Endothelial cell of umbilical vein (primary cell): Measurements from ENCODE around the gene ABCA7. TPM values are rescaled to one million over a fixed set of nuclear protein-coding genes. Genes with fewer than 3 reads are reported as not detected.

Experiments used
- BruUV-seq: library from RNA; stranded (reverse); fragments of 400-500 nt; replicated peaks from 2 replicates; lab custom pipeline; 2021; lab: Mats Ljungman, UMichigan
- CTCF ChIA-PET: fragments of 300-600, 350-600 bp; sonication (Branson Sonifier 250); formaldehyde crosslinking; loops from one replicate; lab custom pipeline; 2021; ENCODE audit warnings: antibody characterized with exemption, inconsistent platforms; lab: Charles Lee
- POLR2A ChIA-PET: fragments of 300-600, 350-600 bp; sonication (Branson Sonifier 250); formaldehyde crosslinking; loops from one replicate; lab custom pipeline; 2021; ENCODE audit warnings: antibody characterized with exemption, inconsistent platforms; lab: Charles Lee
- DNase-seq: peaks from one replicate; pipeline ENCODE4 v3.0.0-alpha.2; 2011; ENCODE audit warnings: low read depth, low spot score
- FAIRE-seq: peaks from 2 replicates; lab custom pipeline; 2011; peaks lifted over from hg19 to GRCh38; lab: Jason Lieb, UNC
- H2AFZ ChIP-seq: 2 replicates; pipeline ENCODE4 v1.6.0; 2012; ENCODE audit warnings: low read depth, low read length, control low read depth, inconsistent platforms
- H3K27ac ChIP-seq: 2 replicates; pipeline ENCODE4 v1.5.1; 2011; ENCODE audit warnings: low read depth, mild to moderate bottlenecking, control low read depth, low read length, moderate library complexity; ENCODE audit not compliant: insufficient read depth
- H3K27me3 ChIP-seq, 2 experiments: 2 replicates each; pipeline versions ENCODE4 v1.6.0 to v1.6.1; 2011; ENCODE audit warnings: low read length in 2 of 2, mixed read lengths in 1 of 2; ENCODE audit not compliant: control insufficient read depth in 2 of 2, insufficient read depth in 2 of 2
- H3K36me3 ChIP-seq, 2 experiments: 2 replicates in 1 of 2; 3 replicates in 1 of 2; pipeline ENCODE4 v1.5.1; 2011; ENCODE audit warnings: low read length in 2 of 2, mild to moderate bottlenecking in 1 of 2, moderate library complexity in 1 of 2; ENCODE audit not compliant: control insufficient read depth in 2 of 2, insufficient read depth in 2 of 2; ENCODE audit errors: extremely low read depth in 1 of 2
- H3K4me1 ChIP-seq: 3 replicates; pipeline ENCODE4 v1.5.1; 2011; ENCODE audit warnings: mild to moderate bottlenecking, low read length; ENCODE audit not compliant: control insufficient read depth, insufficient read depth; ENCODE audit errors: extremely low read depth
- H3K4me2 ChIP-seq: 2 replicates; pipeline ENCODE4 v1.6.1; 2011; ENCODE audit warnings: low read length, control low read depth, mixed read lengths; ENCODE audit not compliant: insufficient read depth
- H3K4me3 ChIP-seq, 3 experiments: fragments of 200-600 bp in 1 of 3; sonication (generic), shearing (Covaris generic) in 1 of 3; replicated peaks in 1 of 3; 2 replicates each; pipeline ENCODE4 v1.5.1; 2011 to 2016; ENCODE audit warnings: control low read depth in 3 of 3, low read length in 3 of 3, mild to moderate bottlenecking in 2 of 3, inconsistent platforms in 1 of 3, low read depth in 1 of 3, moderate library complexity in 1 of 3; ENCODE audit not compliant: insufficient read depth in 1 of 3
- H3K79me2 ChIP-seq: 2 replicates; pipeline ENCODE4 v1.6.0; 2012; ENCODE audit warnings: low read length, inconsistent platforms; ENCODE audit not compliant: control insufficient read depth, insufficient read depth
- H3K9ac ChIP-seq: replicated peaks from 2 replicates; pipeline ENCODE3; 2011; ENCODE audit warnings: low read length, control low read depth; ENCODE audit not compliant: insufficient read depth; ENCODE audit errors: extremely low read depth
- H3K9me1 ChIP-seq: replicated peaks from 3 replicates; pipeline ENCODE4 v1.6.0; 2011; ENCODE audit warnings: mild to moderate bottlenecking, low read length; ENCODE audit not compliant: control insufficient read depth, insufficient read depth; ENCODE audit errors: extremely low read depth
- H3K9me3 ChIP-seq: replicated peaks from 2 replicates; pipeline ENCODE4 v1.5.1; 2012; ENCODE audit warnings: low read length, inconsistent platforms; ENCODE audit not compliant: control insufficient read depth, insufficient read depth
- H4K20me1 ChIP-seq: replicated peaks from 2 replicates; pipeline ENCODE3; 2011; ENCODE audit warnings: mild to moderate bottlenecking, low read length; ENCODE audit not compliant: control insufficient read depth, insufficient read depth; ENCODE audit errors: extremely low read depth
- EZH2 ChIP-seq: IDR thresholded peaks from 2 replicates; pipeline ENCODE4 v1.6.1; 2012; ENCODE audit warnings: borderline replicate concordance, low read depth, mild to moderate bottlenecking, moderate library complexity, low read length, inconsistent platforms; ENCODE audit not compliant: severe bottlenecking
- FOS ChIP-seq: IDR thresholded peaks from 2 replicates; pipeline ENCODE4 v1.6.1; 2011; ENCODE audit warnings: mild to moderate bottlenecking, low read length, moderate library complexity, borderline replicate concordance; ENCODE audit not compliant: insufficient read depth
- GATA2 ChIP-seq: IDR thresholded peaks from 2 replicates; pipeline ENCODE4 v1.7.0; 2011; ENCODE audit warnings: low read depth, mild to moderate bottlenecking, moderate library complexity, mixed read lengths, low read length; ENCODE audit not compliant: insufficient read length, insufficient read depth
- JUN ChIP-seq: IDR thresholded peaks from 2 replicates; pipeline ENCODE4 v1.6.1; 2011; ENCODE audit warnings: borderline replicate concordance, low read depth; ENCODE audit not compliant: insufficient read length, insufficient read depth
- MYC ChIP-seq: IDR thresholded peaks from one replicate; pipeline ENCODE4 v1.6.1; 2011; ENCODE audit warnings: mild to moderate bottlenecking, low read depth, low read length
- POLR2A ChIP-seq: IDR thresholded peaks from 2 replicates; pipeline ENCODE4 v1.6.1; 2012; ENCODE audit warnings: low read depth, mild to moderate bottlenecking, control low read depth, low read length
- POLR2AphosphoS5 ChIP-seq: IDR thresholded peaks from 2 replicates; pipeline ENCODE4 v1.6.1; 2012; ENCODE audit warnings: low read depth, mild to moderate bottlenecking, control low read depth, low read length, moderate library complexity; ENCODE audit not compliant: insufficient read depth
- dilution Hi-C: fragments of 300-500 bp; cut with MboI; formaldehyde crosslinking; loops from one replicate; pipeline ENCODE4 v1.15.0; 2019; ENCODE audit warnings: low sequenced_read_pairs; ENCODE audit not compliant: extremely low pct_ligation_motif_present
- intact Hi-C: fragments of 100-400 bp; cut with micrococcal nuclease; formaldehyde crosslinking; loops from one replicate; pipeline ENCODE4 v1.10.0; 2022
- polyA plus RNA-seq, 4 experiments: library from polyadenylated mRNA; depleted of rRNA in 3 of 4; stranded (reverse) in 3 of 4; unstranded in 1 of 4; fragments of >200 nt; gene quantifications; 2 replicates each; pipeline versions ENCODE4 v1.2.1 to v1.2.3, GENCODE V29; 2011 to 2012; ENCODE audit warnings: missing spikeins in 1 of 4
- total RNA-seq: library from RNA; stranded (reverse); gene quantifications from 2 replicates; pipeline ENCODE4 v1.2.3, GENCODE V29; 2021
- TF ChIP-seq, protein P1 (sequence below), 2 donors: IDR thresholded peaks; 1 replicate in 1 of 2; 2 replicates in 1 of 2; pipeline ENCODE4 v1.5.1; 2011; ENCODE audit warnings: low read length in 2 of 2, mild to moderate bottlenecking in 2 of 2, moderate library complexity in 2 of 2, control low read depth in 1 of 2, inconsistent platforms in 1 of 2, low read depth in 1 of 2; ENCODE audit not compliant: insufficient read depth in 1 of 2; ENCODE audit errors: extremely low read depth in 1 of 2
- TF ChIP-seq, protein P2 (sequence below): IDR thresholded peaks from 2 replicates; pipeline ENCODE4 v1.6.1; 2011; ENCODE audit not compliant: insufficient read depth, insufficient read length

The ABCA7 gene
- total and polyA plus RNA-seq, 2 donors (not counting 3 experiments of a cell fraction or from before 2014, with no cell fraction given), result 5.7 to 9.8 TPM

DNA sequence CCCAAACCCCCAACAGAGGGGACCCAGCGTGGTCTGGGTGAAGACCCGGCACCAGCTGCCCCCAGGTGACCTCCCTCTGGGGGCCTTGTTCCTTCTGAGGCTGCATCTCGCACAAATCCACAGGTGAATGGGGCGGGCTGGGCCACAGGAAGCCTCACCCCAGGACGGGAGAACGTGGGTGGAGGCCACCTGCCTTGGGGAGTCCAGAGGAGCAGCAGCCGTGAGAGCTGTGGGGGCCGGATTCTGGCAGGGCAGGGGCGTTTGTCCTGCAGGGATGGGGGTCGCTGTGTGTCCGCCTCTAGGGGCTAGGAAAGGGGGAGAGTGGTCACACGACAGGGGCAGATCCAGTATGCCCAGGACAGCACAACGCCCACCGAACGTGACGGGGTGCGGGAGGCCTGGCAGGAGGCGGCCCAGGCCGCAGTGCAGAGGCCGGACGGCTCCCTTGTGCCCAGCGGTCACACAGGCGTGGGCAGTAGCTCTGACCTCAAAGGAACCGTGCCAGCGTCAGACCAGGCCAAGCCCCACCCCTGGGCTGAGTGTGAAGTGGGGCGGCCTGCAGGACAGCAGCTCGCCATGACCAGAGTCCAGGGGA lies 48.6 kb downstream of the ABCA7 start:
- Histone ChIP-seq H3K4me2 (no peak overlapping the region), H3K9me3 (no peaks in the 10 kb centered on the region), H2AFZ (no peak overlapping the region), H3K4me1 (peaks cover under 1% of the 10 kb centered on the region), H3K79me2 (peaks cover 6% of the 10 kb centered on the region), H3K27ac (no peak overlapping the region), H3K4me3 (no peak overlapping the region), H3K9me1 (no peaks in the 10 kb centered on the region), H3K9ac (no peak overlapping the region), H4K20me1 (no peaks in the 10 kb centered on the region), H3K36me3 (peaks cover 9 to 26% of the 10 kb centered on the region in 2 experiments), H3K27me3 (no peaks in the 10 kb centered on the region)
- ChIA-PET POLR2A (no interaction called here), CTCF (no interaction called here)
- DNase-seq (no peak), FAIRE-seq (no peak)
- dilution Hi-C loops, result no loop called here
- TF ChIP-seq GATA2 (no peak), POLR2AphosphoS5 (no peak), JUN (no peak), EZH2 (no peak), POLR2A (no peak), MYC (no peak), FOS (no peak)
- TF ChIP-seq, protein P1, sequence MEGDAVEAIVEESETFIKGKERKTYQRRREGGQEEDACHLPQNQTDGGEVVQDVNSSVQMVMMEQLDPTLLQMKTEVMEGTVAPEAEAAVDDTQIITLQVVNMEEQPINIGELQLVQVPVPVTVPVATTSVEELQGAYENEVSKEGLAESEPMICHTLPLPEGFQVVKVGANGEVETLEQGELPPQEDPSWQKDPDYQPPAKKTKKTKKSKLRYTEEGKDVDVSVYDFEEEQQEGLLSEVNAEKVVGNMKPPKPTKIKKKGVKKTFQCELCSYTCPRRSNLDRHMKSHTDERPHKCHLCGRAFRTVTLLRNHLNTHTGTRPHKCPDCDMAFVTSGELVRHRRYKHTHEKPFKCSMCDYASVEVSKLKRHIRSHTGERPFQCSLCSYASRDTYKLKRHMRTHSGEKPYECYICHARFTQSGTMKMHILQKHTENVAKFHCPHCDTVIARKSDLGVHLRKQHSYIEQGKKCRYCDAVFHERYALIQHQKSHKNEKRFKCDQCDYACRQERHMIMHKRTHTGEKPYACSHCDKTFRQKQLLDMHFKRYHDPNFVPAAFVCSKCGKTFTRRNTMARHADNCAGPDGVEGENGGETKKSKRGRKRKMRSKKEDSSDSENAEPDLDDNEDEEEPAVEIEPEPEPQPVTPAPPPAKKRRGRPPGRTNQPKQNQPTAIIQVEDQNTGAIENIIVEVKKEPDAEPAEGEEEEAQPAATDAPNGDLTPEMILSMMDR (IDR thresholded peaks at IDR 0.05; ENCODE audit: extremely low read depth in 1 of 2, insufficient read depth in 1 of 2, low read depth in 1 of 2, low read length in 2 of 2), result no peak
- TF ChIP-seq, protein P2, sequence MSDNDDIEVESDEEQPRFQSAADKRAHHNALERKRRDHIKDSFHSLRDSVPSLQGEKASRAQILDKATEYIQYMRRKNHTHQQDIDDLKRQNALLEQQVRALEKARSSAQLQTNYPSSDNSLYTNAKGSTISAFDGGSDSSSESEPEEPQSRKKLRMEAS, result no peak
- intact Hi-C loops, result no loop called here
- BruUV-seq, result no TSS peak
